Body of pancreas (tissue), 4 donors: ENCODE measurements around the gene SBNO2. TPM values are rescaled to one million over a fixed set of nuclear protein-coding genes. Genes with fewer than 3 reads are reported as not detected.
A peak's percentile ranks its signal among the peaks of the same experiment; 100 is the strongest.

Experiments used
- ATAC-seq: fragments of 150-250 bp; one replicate; pipeline ENCODE4 v1.9.1; 2016
- DNase-seq, 4 donors: peaks; one replicate each; pipeline ENCODE4 v3.0.0-alpha.2; 2019
- H3K27ac ChIP-seq, 4 donors: fragments of 200-600 bp; sonication (generic); 1 replicate in 3 of 4; 2 replicates in 1 of 4; pipeline versions ENCODE4 v1.5.1 to v1.6.1; 2016 to 2019; ENCODE audit warnings: mild to moderate bottlenecking in 1 of 4, mixed read lengths in 1 of 4, moderate library complexity in 1 of 4
- H3K27me3 ChIP-seq, 2 donors: fragments of 200-600 bp; sonication (generic); one replicate each; pipeline ENCODE4 v1.6.0; 2016; ENCODE audit warnings: mild to moderate bottlenecking in 1 of 2
- H3K36me3 ChIP-seq, 2 donors: fragments of 200-600 bp; sonication (generic); replicated peaks in 1 of 2; 2 replicates each; pipeline ENCODE4 v1.5.1; 2016; ENCODE audit warnings: low read depth in 2 of 2; ENCODE audit not compliant: insufficient read depth in 1 of 2
- H3K4me1 ChIP-seq: fragments of 200-600 bp; sonication (generic); one replicate; pipeline ENCODE4 v1.6.0; 2016
- H3K4me3 ChIP-seq, 2 donors: fragments of 200-600 bp; sonication (generic); 1 replicate in 1 of 2; 2 replicates in 1 of 2; pipeline ENCODE4 v1.5.1; 2016 to 2019
- H3K9me3 ChIP-seq, 3 donors: fragments of 200-600 bp; sonication (generic); 1 replicate in 2 of 3; 2 replicates in 1 of 3; pipeline ENCODE4 v1.5.1; 2016
- CTCF ChIP-seq, 7 experiments: fragments of 450-650 bp in 4 of 7; fragments of 200-600 bp in 3 of 7; sonication (generic) in 3 of 7; IDR thresholded peaks; one replicate each; pipeline ENCODE4 v1.5.1; 2016 to 2019; ENCODE audit warnings: antibody characterized with exemption in 7 of 7
- POLR2A ChIP-seq, 3 donors: fragments of 450-650 bp; IDR thresholded peaks; one replicate each; pipeline ENCODE4 v1.6.1; 2016; ENCODE audit warnings: antibody characterized with exemption in 3 of 3, mild to moderate bottlenecking in 2 of 3
- WGBS, 2 donors: methylation state at CpG; one replicate each; pipeline ENCODE4 v1.1.5; 2017; 5-methylcytosine and 5-hydroxymethylcytosine counted together
- intact Hi-C: fragments of 100-400 bp; cut with DNase I; formaldehyde crosslinking; loops from one replicate; pipeline ENCODE4 v1.15.1; 2023
- total RNA-seq, 2 donors: library from RNA; depleted of rRNA; stranded (reverse); fragments of >200 nt; gene quantifications; one replicate each; pipeline ENCODE4 v1.1.0, GENCODE V29; 2016

The SBNO2 gene
- total RNA-seq, 2 donors from 2014 or later: 14.0 to 30.7 TPM

GRCh38 chr19:1183543-1184172 lies 9.6 kb upstream of the SBNO2 start:
- TF ChIP-seq CTCF (IDR thresholded peaks at IDR 0.05) (no peak), POLR2A (IDR thresholded peaks at IDR 0.05) (peak in 2 of 3 donors; percentile 43 to 46)
- ATAC-seq (peak; percentile 55), DNase-seq (peak; percentile 54 to 74 (median 62))
- 70 to 81% methylated on average over 9 to 18 of the region's 19 CpGs for WGBS, 2 donors
- Histone ChIP-seq H3K9me3 (no peaks in the 10 kb centered on the region), H3K36me3 (no peaks in the 10 kb centered on the region), H3K27ac (peak overlapping the region in 3 of 4 donors; percentile 55 to 87 (median 81)), H3K4me3 (no peak overlapping the region), H3K4me1 (peaks cover 44% of the 10 kb centered on the region), H3K27me3 (no peaks in the 10 kb centered on the region)
- intact Hi-C loops: no loop called here

- no peak overlapping the region for H3K4me3 ChIP-seq
- H3K4me1 ChIP-seq: peaks cover 44% of the 10 kb centered on the region
- no peaks in the 10 kb centered on the region for H3K9me3 ChIP-seq
- intact Hi-C loops: no loop called here
- peak overlapping the region in 2 of 4 donors; percentile 81 to 87 for H3K27ac ChIP-seq
- DNase-seq (no peak), ATAC-seq (no peak)
- TF ChIP-seq CTCF (IDR thresholded peaks at IDR 0.05) (no peak), POLR2A (IDR thresholded peaks at IDR 0.05) (no peak)
- H3K27me3 ChIP-seq: no peaks in the 10 kb centered on the region
- WGBS, 2 donors: 69 to 88% methylated on average over 9 to 11 of the region's 11 CpGs
- H3K36me3 ChIP-seq: no peaks in the 10 kb centered on the region
Observed at GRCh38 chr19:1182727-1183126, 8.7 kb upstream of the SBNO2 start.

GRCh38 chr19:1182068-1182467 lies 8.0 kb upstream of the SBNO2 start:
- no peak for DNase-seq
- no peaks in the 10 kb centered on the region for H3K36me3 ChIP-seq
- 92 to 97% methylated on average over 6 to 10 of the region's 10 CpGs for WGBS, 2 donors
- H3K27ac ChIP-seq: peak overlapping the region; percentile 65 to 87 (median 82)
- intact Hi-C loops: no loop called here
- TF ChIP-seq POLR2A (IDR thresholded peaks at IDR 0.05) (no peak), CTCF (IDR thresholded peaks at IDR 0.05) (no peak)
- H3K9me3 ChIP-seq: no peaks in the 10 kb centered on the region
- ATAC-seq: no peak
- H3K4me1 ChIP-seq: peaks cover 44% of the 10 kb centered on the region
- no peak overlapping the region for H3K4me3 ChIP-seq
- H3K27me3 ChIP-seq: no peaks in the 10 kb centered on the region

DNA sequence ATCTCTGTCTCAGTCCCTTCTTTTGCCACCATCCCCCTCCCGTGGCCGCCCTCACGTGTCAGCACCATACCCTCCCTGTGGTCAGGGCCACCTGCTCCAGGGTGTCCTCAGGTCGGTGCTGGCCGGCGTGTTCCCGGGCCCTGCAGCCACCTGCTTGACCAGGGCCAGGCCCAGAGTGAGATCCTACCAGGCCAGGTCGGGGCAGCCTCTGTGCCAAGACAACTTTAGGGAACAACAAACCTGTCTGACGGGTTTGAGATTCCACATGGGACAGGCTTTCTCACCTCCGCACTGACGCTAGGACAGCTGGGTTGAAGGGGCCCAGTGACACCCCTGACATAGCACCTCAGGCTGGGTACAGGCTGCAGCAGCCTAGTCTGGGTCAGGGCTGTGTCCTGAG lies 7.5 kb upstream of the SBNO2 start:
- peak overlapping the region; percentile 65 to 87 (median 82) for H3K27ac ChIP-seq
- H3K9me3 ChIP-seq: no peaks in the 10 kb centered on the region
- no peak overlapping the region for H3K4me3 ChIP-seq
- intact Hi-C loops: no loop called here
- H3K36me3 ChIP-seq: no peaks in the 10 kb centered on the region
- peak in 2 of 3 donors; percentile 58 for TF ChIP-seq POLR2A (IDR thresholded peaks at IDR 0.05)
- TF ChIP-seq CTCF (IDR thresholded peaks at IDR 0.05): no peak
- ATAC-seq: peak; percentile 77
- H3K4me1 ChIP-seq: peaks cover 44% of the 10 kb centered on the region
- no peaks in the 10 kb centered on the region for H3K27me3 ChIP-seq
- peak; percentile 73 to 85 (median 84) for DNase-seq
- WGBS, 2 donors: 20 to 26% methylated on average over 11 of the region's 11 CpGs
